ENCODE measurements around the gene SERPINI1. TPM values are rescaled to one million over a fixed set of nuclear protein-coding genes. Genes with fewer than 3 reads are reported as not detected.
A peak's percentile ranks its signal among the peaks of the same experiment; 100 is the strongest.

Gene SERPINI1
- total and polyA plus RNA-seq, 9 of the 15 experiments (the other 6 are each of a cell fraction or from before 2014, with no cell fraction given) = 1.6 to 9.9 (median 3.5) TPM

- in situ Hi-C loops (cut with MboI) = no loop called here
- peak overlapping the region; percentile 96 for H3K27ac ChIP-seq (ENCODE audit: extremely low read depth, low read depth, low read length)
- TF ChIP-seq FOXA1 (IDR thresholded peaks at IDR 0.05; ENCODE audit: borderline replicate concordance) = no peak
- no peak for TF ChIP-seq HNRNPUL1 (IDR thresholded peaks at IDR 0.05; ENCODE audit: low read length)
- TF ChIP-seq MEF2A (IDR thresholded peaks at IDR 0.05; ENCODE audit: control insufficient read depth, low read depth, low read length) = no peak
- TF ChIP-seq, protein P1, sequence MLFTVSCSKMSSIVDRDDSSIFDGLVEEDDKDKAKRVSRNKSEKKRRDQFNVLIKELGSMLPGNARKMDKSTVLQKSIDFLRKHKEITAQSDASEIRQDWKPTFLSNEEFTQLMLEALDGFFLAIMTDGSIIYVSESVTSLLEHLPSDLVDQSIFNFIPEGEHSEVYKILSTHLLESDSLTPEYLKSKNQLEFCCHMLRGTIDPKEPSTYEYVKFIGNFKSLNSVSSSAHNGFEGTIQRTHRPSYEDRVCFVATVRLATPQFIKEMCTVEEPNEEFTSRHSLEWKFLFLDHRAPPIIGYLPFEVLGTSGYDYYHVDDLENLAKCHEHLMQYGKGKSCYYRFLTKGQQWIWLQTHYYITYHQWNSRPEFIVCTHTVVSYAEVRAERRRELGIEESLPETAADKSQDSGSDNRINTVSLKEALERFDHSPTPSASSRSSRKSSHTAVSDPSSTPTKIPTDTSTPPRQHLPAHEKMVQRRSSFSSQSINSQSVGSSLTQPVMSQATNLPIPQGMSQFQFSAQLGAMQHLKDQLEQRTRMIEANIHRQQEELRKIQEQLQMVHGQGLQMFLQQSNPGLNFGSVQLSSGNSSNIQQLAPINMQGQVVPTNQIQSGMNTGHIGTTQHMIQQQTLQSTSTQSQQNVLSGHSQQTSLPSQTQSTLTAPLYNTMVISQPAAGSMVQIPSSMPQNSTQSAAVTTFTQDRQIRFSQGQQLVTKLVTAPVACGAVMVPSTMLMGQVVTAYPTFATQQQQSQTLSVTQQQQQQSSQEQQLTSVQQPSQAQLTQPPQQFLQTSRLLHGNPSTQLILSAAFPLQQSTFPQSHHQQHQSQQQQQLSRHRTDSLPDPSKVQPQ (CRISPR knock-in tag; IDR thresholded peaks at IDR 0.05; ENCODE audit: borderline replicate concordance) = no peak
- TF ChIP-seq, protein P2, sequence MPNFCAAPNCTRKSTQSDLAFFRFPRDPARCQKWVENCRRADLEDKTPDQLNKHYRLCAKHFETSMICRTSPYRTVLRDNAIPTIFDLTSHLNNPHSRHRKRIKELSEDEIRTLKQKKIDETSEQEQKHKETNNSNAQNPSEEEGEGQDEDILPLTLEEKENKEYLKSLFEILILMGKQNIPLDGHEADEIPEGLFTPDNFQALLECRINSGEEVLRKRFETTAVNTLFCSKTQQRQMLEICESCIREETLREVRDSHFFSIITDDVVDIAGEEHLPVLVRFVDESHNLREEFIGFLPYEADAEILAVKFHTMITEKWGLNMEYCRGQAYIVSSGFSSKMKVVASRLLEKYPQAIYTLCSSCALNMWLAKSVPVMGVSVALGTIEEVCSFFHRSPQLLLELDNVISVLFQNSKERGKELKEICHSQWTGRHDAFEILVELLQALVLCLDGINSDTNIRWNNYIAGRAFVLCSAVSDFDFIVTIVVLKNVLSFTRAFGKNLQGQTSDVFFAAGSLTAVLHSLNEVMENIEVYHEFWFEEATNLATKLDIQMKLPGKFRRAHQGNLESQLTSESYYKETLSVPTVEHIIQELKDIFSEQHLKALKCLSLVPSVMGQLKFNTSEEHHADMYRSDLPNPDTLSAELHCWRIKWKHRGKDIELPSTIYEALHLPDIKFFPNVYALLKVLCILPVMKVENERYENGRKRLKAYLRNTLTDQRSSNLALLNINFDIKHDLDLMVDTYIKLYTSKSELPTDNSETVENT (CRISPR knock-in tag; IDR thresholded peaks at IDR 0.05) = no peak
- TF ChIP-seq HDAC1 (IDR thresholded peaks at IDR 0.05) = peak in 1 of 2 experiments; percentile 83; a peak in 2 of 4 replicates
- TF ChIP-seq, protein P3, sequence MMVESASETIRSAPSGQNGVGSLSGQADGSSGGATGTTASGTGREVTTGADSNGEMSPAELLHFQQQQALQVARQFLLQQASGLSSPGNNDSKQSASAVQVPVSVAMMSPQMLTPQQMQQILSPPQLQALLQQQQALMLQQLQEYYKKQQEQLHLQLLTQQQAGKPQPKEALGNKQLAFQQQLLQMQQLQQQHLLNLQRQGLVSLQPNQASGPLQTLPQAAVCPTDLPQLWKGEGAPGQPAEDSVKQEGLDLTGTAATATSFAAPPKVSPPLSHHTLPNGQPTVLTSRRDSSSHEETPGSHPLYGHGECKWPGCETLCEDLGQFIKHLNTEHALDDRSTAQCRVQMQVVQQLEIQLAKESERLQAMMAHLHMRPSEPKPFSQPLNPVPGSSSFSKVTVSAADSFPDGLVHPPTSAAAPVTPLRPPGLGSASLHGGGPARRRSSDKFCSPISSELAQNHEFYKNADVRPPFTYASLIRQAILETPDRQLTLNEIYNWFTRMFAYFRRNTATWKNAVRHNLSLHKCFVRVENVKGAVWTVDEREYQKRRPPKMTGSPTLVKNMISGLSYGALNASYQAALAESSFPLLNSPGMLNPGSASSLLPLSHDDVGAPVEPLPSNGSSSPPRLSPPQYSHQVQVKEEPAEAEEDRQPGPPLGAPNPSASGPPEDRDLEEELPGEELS (CRISPR knock-in tag; IDR thresholded peaks at IDR 0.05; ENCODE audit: borderline replicate concordance) = no peak
- TF ChIP-seq PHF8 (IDR thresholded peaks at IDR 0.05; ENCODE audit: borderline replicate concordance, low read length) = no peak
- TF ChIP-seq DDX20 (tag; IDR thresholded peaks at IDR 0.05; ENCODE audit: low read depth) = no peak
- TF ChIP-seq KLF10 (CRISPR knock-in tag; IDR thresholded peaks at IDR 0.05) = no peak
- no peak for TF ChIP-seq ZNF764 (CRISPR knock-in tag; IDR thresholded peaks at IDR 0.05; ENCODE audit: low read depth)
- TF ChIP-seq MAFF (IDR thresholded peaks at IDR 0.05; ENCODE audit: low read length) = no peak
- no peak for TF ChIP-seq XRCC4 (IDR thresholded peaks at IDR 0.05; ENCODE audit: extremely low read depth, insufficient read depth, insufficient read length)
- TF ChIP-seq SAFB (IDR thresholded peaks at IDR 0.05; ENCODE audit: borderline replicate concordance, low read depth, low read length) = no peak
Observed at GRCh38 chr3:167732313-167733065, 3.0 kb upstream of the SERPINI1 start.

More at GRCh38 chr3:167732313-167733065, 3.0 kb upstream of the SERPINI1 start:
- peaks cover 0 to 13% of the 10 kb centered on the region in 2 experiments; a peak in 3 of 5 replicates for H3K4me1 ChIP-seq (replicated peaks in 1 of 2; ENCODE audit: control insufficient read depth in 2 of 2, insufficient read depth in 2 of 2, low read length in 2 of 2)
- peaks cover 93% of the 10 kb centered on the region for H3K79me2 ChIP-seq (ENCODE audit: control insufficient read depth, insufficient read depth, low read length)
- no peak overlapping the region for H2AFZ ChIP-seq (ENCODE audit: low read depth, low read length)
- H3K9ac ChIP-seq (ENCODE audit: insufficient read depth in 1 of 2, low read depth in 2 of 2, low read length in 2 of 2) = peak overlapping the region in 1 of 2 experiments; percentile 82; a peak in 3 of 4 replicates
- CTCF ChIA-PET (ENCODE audit: low intra/inter-chr PET ratio) = no interaction called here
- H3K4me2 ChIP-seq (ENCODE audit: insufficient read depth, low read length) = peak overlapping the region; percentile 93
- POLR2A ChIA-PET = interaction anchor here (0.6 to 1.9 kb wide), 3 partner anchors 8 to 19 kb away, joined by 3 to 6 read pairs (median 4); no protein-coding TSS in a partner anchor
- 0 out of 2 replicates have a peak, but pooled peaks cover 9% of the 10 kb centered on the region for H4K20me1 ChIP-seq (replicated peaks; ENCODE audit: control insufficient read depth, insufficient read depth, low read length)
- H3K4me3 ChIP-seq = peak overlapping the region; percentile 77
- no peaks in the 10 kb centered on the region for H3K9me3 ChIP-seq (replicated peaks; ENCODE audit: control insufficient read depth, insufficient read depth, low read depth, low read length)
- DNase-seq (ENCODE audit: extremely low read depth in 1 of 4, low spot score in 3 of 4) (peak in 1 of 4 experiments; percentile 58), FAIRE-seq (no peak), ATAC-seq (no peak)
- no peaks in the 10 kb centered on the region for H3K27me3 ChIP-seq (ENCODE audit: control insufficient read depth in 2 of 2, insufficient read depth in 2 of 2, low read length in 2 of 2)
- peaks cover 13% of the 10 kb centered on the region; the same call in 2 of the 3 replicates for H3K36me3 ChIP-seq (ENCODE audit: control insufficient read depth, insufficient read depth, low read length)
- 0% methylated on average over 7 of the region's 7 CpGs for WGBS (ENCODE audit: insufficient coverage, low coverage, missing lambda C conversion rate)
- no TSS peak for BruUV-seq (replicated peaks)
- H3K9me1 ChIP-seq (ENCODE audit: control insufficient read depth, insufficient read depth, low read length) = no peaks in the 10 kb centered on the region
- intact Hi-C loops (cut with micrococcal nuclease) = loop anchor here (5.0 kb wide), 2 partner anchors 425 to 1815 kb away; no protein-coding TSS in a partner anchor

All from K562 (cell line).